Colon (tissue), 2 donors: ENCODE results near the gene SNHG17.
"Not testable (repeated sequence)": the region's sequence is repeated elsewhere in the genome, so short reads cannot be mapped to it uniquely, and the experiment has no call there.

ENCODE experiments used
- FAIRE-seq: peaks from 2 replicates; lab custom pipeline; 2012; peaks lifted over from hg19 to GRCh38; lab: Jason Lieb, UNC
- donor health status: control.
- donor health status: control.

Gene SNHG17

GRCh38 chr20:38434770-38435554, at the start of gene SNHG17:
Gene SNHG17 (minus strand): TSS chr20:38435328.
- FAIRE-seq, result no peak

- no peak for FAIRE-seq
These were observed 44.5 kb upstream of the SNHG17 start for GRCh38 chr20:38479596-38479995.

GRCh38 chr20:38477747-38478146, 42.6 kb upstream of the SNHG17 start:
- no peak for FAIRE-seq

- no peak for FAIRE-seq
These were observed 38.3 kb upstream of the SNHG17 start for GRCh38 chr20:38473367-38473795.

- peak; percentile 43 for FAIRE-seq
These were observed 37.6 kb upstream of the SNHG17 start, which contains the start of gene RALGAPB for GRCh38 chr20:38472513-38473366. Gene RALGAPB (plus strand): TSS chr20:38472843. CDS start chr20:38488433, 15,590 bp downstream.

GRCh38 chr20:38471987-38472512, 36.9 kb upstream of the SNHG17 start:
- no peak for FAIRE-seq

- no peak for FAIRE-seq
These were observed 36.1 kb upstream of the SNHG17 start for GRCh38 chr20:38471245-38471644.

- no peak for FAIRE-seq
These were observed 31.9 kb upstream of the SNHG17 start for GRCh38 chr20:38466983-38467382.

GRCh38 chr20:38466171-38466570, 31.0 kb upstream of the SNHG17 start:
- FAIRE-seq, result no peak

GRCh38 chr20:38461569-38461968, 26.4 kb upstream of the SNHG17 start:
- FAIRE-seq, result not testable (repeated sequence)

GRCh38 chr20:38461167-38461566, 26.0 kb upstream of the SNHG17 start:
- FAIRE-seq, result not testable (repeated sequence)

GRCh38 chr20:38460631-38461030, 25.5 kb upstream of the SNHG17 start:
- not testable (repeated sequence) for FAIRE-seq

GRCh38 chr20:38460040-38460623, 25.0 kb upstream of the SNHG17 start:
- no peak for FAIRE-seq

- no peak for FAIRE-seq
These were observed 23.2 kb upstream of the SNHG17 start for GRCh38 chr20:38458314-38458713.

- FAIRE-seq, result no peak
These were observed 19.7 kb upstream of the SNHG17 start for GRCh38 chr20:38454556-38455473.

GRCh38 chr20:38453941-38454340, 18.8 kb upstream of the SNHG17 start:
- FAIRE-seq, result no peak

GRCh38 chr20:38452880-38453624, 17.9 kb upstream of the SNHG17 start:
- FAIRE-seq, result no peak

GRCh38 chr20:38450412-38450975, 15.4 kb upstream of the SNHG17 start:
- FAIRE-seq, result no peak

GRCh38 chr20:38449046-38449445, 13.9 kb upstream of the SNHG17 start:
- no peak for FAIRE-seq
